SU-DHL-6 (cell line): ENCODE results near the gene ARTN.

Experiments used
- H2AFZ ChIP-seq: fragments of 200-600 bp; sonication (generic); 2 replicates; pipeline ENCODE4 v1.6.1; 2014; ENCODE audit warnings: low read depth, mild to moderate bottlenecking, moderate library complexity, mixed read lengths, antibody characterized with exemption, low read length; ENCODE audit not compliant: severe bottlenecking
- H3F3A ChIP-seq: fragments of 200-600 bp; shearing (Covaris generic); 2 replicates; pipeline ENCODE4 v1.6.0; 2016; ENCODE audit warnings: antibody characterized with exemption, mild to moderate bottlenecking; ENCODE audit not compliant: insufficient read depth
- H3K27ac ChIP-seq: fragments of 200-600 bp; sonication (generic); 2 replicates; pipeline ENCODE4 v1.5.1; 2016; ENCODE audit warnings: low read depth, mild to moderate bottlenecking, low read length, moderate library complexity, mixed read lengths
- H3K27me3 ChIP-seq: fragments of 200-600 bp; sonication (generic), shearing (Covaris generic); 2 replicates; pipeline ENCODE4 v1.6.0; 2014; ENCODE audit warnings: mild to moderate bottlenecking, low read length
- H3K36me3 ChIP-seq: fragments of 200-600 bp; sonication (generic); 2 replicates; pipeline ENCODE4 v1.6.1; 2014; ENCODE audit warnings: mild to moderate bottlenecking, low read length, mixed read lengths
- H3K4me2 ChIP-seq: fragments of 300-600, 200-600 bp; shearing (Covaris generic), sonication (generic); 2 replicates; pipeline ENCODE4 v1.6.0; 2014; ENCODE audit warnings: low read length, low read depth, mild to moderate bottlenecking; ENCODE audit not compliant: poor library complexity, severe bottlenecking
- H3K4me3 ChIP-seq: fragments of 200-600 bp; sonication (generic); 2 replicates; pipeline ENCODE4 v1.5.1; 2014; ENCODE audit warnings: antibody characterized with exemption, low read length, mild to moderate bottlenecking, mixed read lengths; ENCODE audit not compliant: insufficient read depth, poor library complexity, severe bottlenecking
- H3K79me2 ChIP-seq: fragments of 200-600 bp; sonication (generic); 2 replicates; pipeline ENCODE4 v1.6.1; 2014; ENCODE audit warnings: mild to moderate bottlenecking, low read length, moderate library complexity; ENCODE audit not compliant: insufficient read depth
- H3K9ac ChIP-seq: fragments of 200-600 bp; sonication (generic); 2 replicates; pipeline ENCODE4 v1.7.0; 2014; ENCODE audit warnings: mild to moderate bottlenecking, low read length
- H3K9me2 ChIP-seq: fragments of 200-600 bp; sonication (generic); replicated peaks from 2 replicates; pipeline ENCODE4 v1.6.1; 2014; ENCODE audit warnings: low read length; ENCODE audit not compliant: insufficient read depth
- H3K9me3 ChIP-seq: fragments of 200-600 bp; sonication (generic); 2 replicates; pipeline ENCODE4 v1.6.1; 2014; ENCODE audit warnings: low read length, mixed read lengths; ENCODE audit not compliant: insufficient read depth
- H4K20me1 ChIP-seq: fragments of 200-600 bp; sonication (generic); 2 replicates; pipeline ENCODE4 v1.6.1; 2014; ENCODE audit warnings: low read depth, mild to moderate bottlenecking, antibody characterized with exemption, low read length, moderate library complexity, mixed read lengths
- EZH2phosphoT487 ChIP-seq: fragments of 200-600 bp; sonication (generic), shearing (Covaris generic); conservative IDR thresholded peaks from 2 replicates; pipeline ENCODE4 v1.6.1; 2018; ENCODE audit warnings: mild to moderate bottlenecking, antibody characterized with exemption, low read length, moderate library complexity, mixed read lengths
- TF ChIP-seq, protein P1 (sequence below): fragments of 200-600 bp; sonication (generic); IDR thresholded peaks from one replicate; pipeline ENCODE4 v1.5.1; 2017; ENCODE audit warnings: antibody characterized with exemption, mild to moderate bottlenecking, low read length, moderate library complexity; ENCODE audit not compliant: insufficient read depth, poor library complexity, severe bottlenecking

Gene ARTN

DNA sequence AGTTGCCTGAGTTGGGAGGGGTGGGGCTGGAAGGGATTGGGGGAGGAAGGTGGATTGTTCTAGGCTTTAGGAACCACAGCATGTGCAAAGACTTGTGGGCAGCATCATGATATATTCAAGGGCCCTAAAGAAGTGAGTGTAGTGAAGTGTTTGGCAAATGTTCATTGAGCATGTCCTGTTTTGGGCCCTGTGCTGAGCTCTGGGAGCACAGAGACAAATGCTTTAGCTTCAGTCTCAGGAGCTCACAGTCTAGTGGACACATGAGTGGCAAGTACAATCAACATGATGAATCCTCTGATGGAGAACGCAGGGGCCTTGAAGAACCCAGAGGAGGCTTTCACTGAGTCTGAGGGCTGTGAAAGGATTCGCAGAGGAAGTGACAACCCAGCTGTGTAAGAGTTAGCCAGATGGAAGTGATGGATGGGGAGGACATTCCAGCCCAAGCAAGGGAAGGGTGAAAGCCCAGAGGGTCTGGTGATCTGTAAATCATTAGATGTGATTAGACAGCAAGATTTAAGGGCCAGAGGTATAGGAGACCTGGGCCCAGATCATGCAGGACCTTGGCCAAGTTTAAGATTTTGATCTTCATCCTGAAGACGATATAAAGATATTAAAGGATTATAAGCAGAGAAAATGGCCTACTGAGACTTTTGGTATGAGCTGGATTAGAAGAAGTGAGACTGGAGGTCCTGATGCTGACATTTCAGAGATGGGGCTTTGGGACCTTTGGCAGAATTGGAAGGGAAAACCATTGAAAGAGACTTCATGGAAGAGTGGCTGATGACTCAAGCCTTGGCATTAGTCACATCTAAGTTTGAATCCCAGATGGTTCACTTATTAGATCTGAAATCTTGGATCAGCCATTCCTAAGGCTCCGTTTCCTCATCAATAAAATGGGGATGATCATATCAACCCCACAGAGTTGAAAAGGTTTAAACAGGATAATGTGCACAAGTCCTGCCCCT is 17.7 kb downstream of the ARTN start:
- Histone ChIP-seq H3K27ac (no peak overlapping the region), H3K9me2 (no peaks in the 10 kb centered on the region), H2AFZ (no peak overlapping the region), H4K20me1 (no peaks in the 10 kb centered on the region; the same call in 1 of the 2 replicates), H3K9ac (no peak overlapping the region), H3K36me3 (no peaks in the 10 kb centered on the region), H3K27me3 (no peaks in the 10 kb centered on the region), H3F3A (no peaks in the 10 kb centered on the region), H3K4me3 (no peak overlapping the region), H3K79me2 (peaks cover 15% of the 10 kb centered on the region; the same call in 1 of the 2 replicates), H3K4me2 (no peak overlapping the region), H3K9me3 (no peaks in the 10 kb centered on the region)
- TF ChIP-seq, protein P1, sequence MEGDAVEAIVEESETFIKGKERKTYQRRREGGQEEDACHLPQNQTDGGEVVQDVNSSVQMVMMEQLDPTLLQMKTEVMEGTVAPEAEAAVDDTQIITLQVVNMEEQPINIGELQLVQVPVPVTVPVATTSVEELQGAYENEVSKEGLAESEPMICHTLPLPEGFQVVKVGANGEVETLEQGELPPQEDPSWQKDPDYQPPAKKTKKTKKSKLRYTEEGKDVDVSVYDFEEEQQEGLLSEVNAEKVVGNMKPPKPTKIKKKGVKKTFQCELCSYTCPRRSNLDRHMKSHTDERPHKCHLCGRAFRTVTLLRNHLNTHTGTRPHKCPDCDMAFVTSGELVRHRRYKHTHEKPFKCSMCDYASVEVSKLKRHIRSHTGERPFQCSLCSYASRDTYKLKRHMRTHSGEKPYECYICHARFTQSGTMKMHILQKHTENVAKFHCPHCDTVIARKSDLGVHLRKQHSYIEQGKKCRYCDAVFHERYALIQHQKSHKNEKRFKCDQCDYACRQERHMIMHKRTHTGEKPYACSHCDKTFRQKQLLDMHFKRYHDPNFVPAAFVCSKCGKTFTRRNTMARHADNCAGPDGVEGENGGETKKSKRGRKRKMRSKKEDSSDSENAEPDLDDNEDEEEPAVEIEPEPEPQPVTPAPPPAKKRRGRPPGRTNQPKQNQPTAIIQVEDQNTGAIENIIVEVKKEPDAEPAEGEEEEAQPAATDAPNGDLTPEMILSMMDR, result no peak
- TF ChIP-seq EZH2phosphoT487, result no peak

DNA sequence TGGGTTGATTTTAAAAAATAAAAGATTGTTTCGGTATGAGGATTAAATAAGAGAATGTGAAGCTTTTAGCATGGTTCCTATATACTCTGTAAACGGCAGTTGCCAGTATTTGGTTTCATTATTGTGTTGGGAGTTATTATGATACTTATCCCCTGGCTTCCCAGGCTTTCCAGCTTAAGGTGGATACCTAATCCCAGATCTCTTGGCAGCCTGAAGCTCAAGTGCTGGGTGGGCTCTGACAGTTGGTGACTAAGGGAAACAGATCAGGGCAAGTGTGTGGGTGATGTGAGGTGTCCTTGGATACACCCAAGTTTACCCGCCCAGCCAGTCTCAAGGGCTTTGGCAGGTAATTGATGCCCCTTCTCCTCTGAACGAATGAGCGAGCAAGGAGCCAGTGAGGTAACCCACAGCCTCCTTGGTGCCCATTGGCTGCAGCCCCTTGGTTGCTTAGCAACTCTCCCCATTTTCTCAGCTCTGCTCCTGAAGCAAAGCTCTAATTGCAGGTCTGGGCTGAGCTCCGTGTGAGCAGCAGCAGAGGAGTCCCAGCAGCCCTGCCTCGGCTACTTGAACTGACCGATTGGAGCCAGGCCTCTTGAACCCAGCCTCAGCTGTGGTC is 19.2 kb downstream of the ARTN start:
- Histone ChIP-seq H3F3A (no peaks in the 10 kb centered on the region), H3K36me3 (no peaks in the 10 kb centered on the region), H3K9me2 (no peaks in the 10 kb centered on the region), H3K4me2 (no peak overlapping the region), H2AFZ (no peak overlapping the region), H3K9me3 (no peaks in the 10 kb centered on the region), H3K79me2 (peaks cover 6% of the 10 kb centered on the region; the same call in 1 of the 2 replicates), H3K27me3 (no peaks in the 10 kb centered on the region), H3K4me3 (no peak overlapping the region), H3K27ac (no peak overlapping the region), H4K20me1 (no peaks in the 10 kb centered on the region; the same call in 1 of the 2 replicates), H3K9ac (no peak overlapping the region)
- TF ChIP-seq, protein P1, result no peak
- no peak for TF ChIP-seq EZH2phosphoT487

DNA sequence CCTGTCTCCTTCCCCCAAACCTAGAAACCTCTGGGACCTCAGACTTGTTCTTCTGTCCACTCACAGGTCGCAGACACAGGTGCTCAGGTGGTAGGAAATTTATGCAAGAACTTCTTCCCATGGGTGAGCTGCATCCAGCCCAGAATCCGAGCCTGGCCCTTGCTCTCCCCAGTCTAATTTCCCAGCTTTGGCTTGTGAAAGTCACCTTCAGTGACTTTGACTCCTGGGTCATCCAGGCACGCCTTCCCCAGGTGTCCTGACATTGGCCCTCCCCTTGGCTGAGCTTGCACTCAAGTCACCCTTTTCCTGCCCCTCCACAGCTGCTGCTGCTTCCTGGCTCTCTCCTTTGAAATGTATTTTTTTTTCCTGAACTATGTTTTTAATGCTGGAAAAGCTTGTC is 19.8 kb downstream of the ARTN start:
- TF ChIP-seq, protein P1, result no peak
- no peak for TF ChIP-seq EZH2phosphoT487
- H3K9ac ChIP-seq, result no peak overlapping the region
- H3K4me2 ChIP-seq, result no peak overlapping the region
- H3K9me2 ChIP-seq, result no peaks in the 10 kb centered on the region
- H4K20me1 ChIP-seq, result no peaks in the 10 kb centered on the region; the same call in 1 of the 2 replicates
- no peaks in the 10 kb centered on the region for H3K36me3 ChIP-seq
- H3K79me2 ChIP-seq, result peaks cover 1% of the 10 kb centered on the region; the same call in 1 of the 2 replicates
- no peaks in the 10 kb centered on the region for H3F3A ChIP-seq
- H3K9me3 ChIP-seq, result no peaks in the 10 kb centered on the region
- no peaks in the 10 kb centered on the region for H3K27me3 ChIP-seq
- H3K27ac ChIP-seq, result no peak overlapping the region
- H3K4me3 ChIP-seq, result no peak overlapping the region
- H2AFZ ChIP-seq, result no peak overlapping the region
